ENCODE data around the gene SYNGR1.

- TF ChIP-seq, protein P1, sequence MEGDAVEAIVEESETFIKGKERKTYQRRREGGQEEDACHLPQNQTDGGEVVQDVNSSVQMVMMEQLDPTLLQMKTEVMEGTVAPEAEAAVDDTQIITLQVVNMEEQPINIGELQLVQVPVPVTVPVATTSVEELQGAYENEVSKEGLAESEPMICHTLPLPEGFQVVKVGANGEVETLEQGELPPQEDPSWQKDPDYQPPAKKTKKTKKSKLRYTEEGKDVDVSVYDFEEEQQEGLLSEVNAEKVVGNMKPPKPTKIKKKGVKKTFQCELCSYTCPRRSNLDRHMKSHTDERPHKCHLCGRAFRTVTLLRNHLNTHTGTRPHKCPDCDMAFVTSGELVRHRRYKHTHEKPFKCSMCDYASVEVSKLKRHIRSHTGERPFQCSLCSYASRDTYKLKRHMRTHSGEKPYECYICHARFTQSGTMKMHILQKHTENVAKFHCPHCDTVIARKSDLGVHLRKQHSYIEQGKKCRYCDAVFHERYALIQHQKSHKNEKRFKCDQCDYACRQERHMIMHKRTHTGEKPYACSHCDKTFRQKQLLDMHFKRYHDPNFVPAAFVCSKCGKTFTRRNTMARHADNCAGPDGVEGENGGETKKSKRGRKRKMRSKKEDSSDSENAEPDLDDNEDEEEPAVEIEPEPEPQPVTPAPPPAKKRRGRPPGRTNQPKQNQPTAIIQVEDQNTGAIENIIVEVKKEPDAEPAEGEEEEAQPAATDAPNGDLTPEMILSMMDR (IDR thresholded peaks at IDR 0.05), result no peak
- no peak for TF ChIP-seq EZH2 (IDR thresholded peaks at IDR 0.05)
- no peak for TF ChIP-seq EZH2phosphoT487 (IDR thresholded peaks at IDR 0.05)
These were observed 255 bp upstream of the SYNGR1 start for GRCh38 chr22:39349506-39349966.
